IPS-18c (cell line): ENCODE measurements around the gene CHST11.
A peak's percentile ranks its signal among the peaks of the same experiment; 100 is the strongest.

Experiments used
- H3K4me3 ChIP-seq: 2 replicates; pipeline ENCODE4 v1.7.0; 2013; ENCODE audit warnings: low read depth, mild to moderate bottlenecking, low read length, moderate library complexity; ENCODE audit not compliant: insufficient read depth
- H3K9me3 ChIP-seq: one replicate; pipeline ENCODE4 v1.6.1; 2013; ENCODE audit warnings: mild to moderate bottlenecking, low read length, moderate library complexity; ENCODE audit not compliant: control insufficient read depth, insufficient read depth

Gene CHST11

DNA sequence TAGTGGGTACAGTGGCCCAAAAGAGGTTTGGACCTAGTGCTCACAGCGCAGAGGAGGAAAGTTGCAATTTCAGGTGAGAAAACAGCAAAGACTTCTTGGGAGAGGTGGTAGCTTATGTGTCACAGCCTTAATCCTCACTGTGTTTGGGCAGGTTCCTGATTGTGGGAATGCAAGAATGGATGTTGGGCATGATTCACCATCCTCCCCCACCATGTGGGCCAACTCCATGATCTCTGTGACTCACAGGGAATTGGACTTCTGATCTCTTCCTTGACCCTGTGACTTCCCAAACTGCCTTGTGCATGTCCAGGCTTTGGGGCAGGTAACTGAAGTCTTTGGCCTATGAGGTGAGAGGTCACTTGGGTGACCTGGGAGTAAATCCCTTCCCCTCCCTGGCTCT lies 1.8 kb upstream of the CHST11 start:
- Histone ChIP-seq H3K9me3 (no peaks in the 10 kb centered on the region), H3K4me3 (no peak overlapping the region)

- Histone ChIP-seq H3K4me3 (peak overlapping the region; percentile 93; the same call in 1 of the 2 replicates), H3K9me3 (no peaks in the 10 kb centered on the region)
Measured at GRCh38 chr12:104455578-104456416, 951 bp upstream of the CHST11 start.

- Histone ChIP-seq H3K9me3 (no peaks in the 10 kb centered on the region), H3K4me3 (peak overlapping the region; percentile 93)
Measured at GRCh38 chr12:104456950-104457745, 400 bp downstream of the CHST11 start.

DNA sequence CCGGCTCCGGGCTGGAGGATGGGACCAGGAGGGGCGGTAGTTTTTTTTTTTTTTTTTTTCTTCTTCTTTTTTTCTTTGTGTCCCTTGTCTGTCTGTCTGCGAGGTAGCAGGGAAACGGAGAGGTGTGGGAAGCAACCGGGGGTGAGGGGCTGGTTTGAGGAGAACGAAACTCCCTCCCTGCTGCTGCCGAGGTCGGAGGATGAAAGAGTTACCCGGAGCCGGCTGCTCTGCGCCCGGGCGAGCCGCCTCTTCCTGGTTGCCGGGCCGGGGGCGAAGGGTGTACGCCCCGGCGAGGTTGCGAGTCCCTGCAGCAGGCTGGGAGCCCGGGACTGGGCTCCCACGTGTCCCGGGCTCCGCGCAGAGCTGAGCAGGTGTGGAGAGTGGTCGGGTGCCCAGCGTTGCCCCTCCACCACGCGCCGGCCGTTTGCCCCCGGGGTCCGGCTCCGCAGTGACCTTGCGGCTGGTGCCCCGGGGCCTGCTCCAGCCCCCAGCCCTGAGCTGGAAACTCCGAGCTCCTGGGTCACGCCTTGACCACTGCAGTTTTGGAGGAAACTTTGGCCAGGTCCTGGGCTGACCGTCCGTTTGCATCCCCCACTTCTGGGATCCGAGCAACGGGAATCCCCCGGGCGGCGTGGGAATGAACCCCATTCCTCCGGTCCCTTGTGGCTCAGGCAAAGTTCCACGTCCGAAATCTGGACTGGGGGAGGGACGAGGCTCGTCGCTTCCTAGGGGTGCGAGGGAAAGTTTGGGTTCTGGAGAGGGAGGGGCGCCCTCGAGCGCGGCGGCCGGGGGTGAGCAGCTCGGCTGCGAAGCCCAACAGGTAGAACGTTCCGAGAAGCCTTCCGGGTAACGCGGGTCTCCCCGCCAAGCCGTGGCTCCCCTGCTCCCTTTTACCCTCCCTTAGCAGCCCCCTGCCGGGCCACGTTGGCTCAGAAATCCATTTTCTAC lies 1.3 kb downstream of the CHST11 start:
- H3K9me3 ChIP-seq: no peaks in the 10 kb centered on the region
- peak overlapping the region; percentile 93 for H3K4me3 ChIP-seq

DNA sequence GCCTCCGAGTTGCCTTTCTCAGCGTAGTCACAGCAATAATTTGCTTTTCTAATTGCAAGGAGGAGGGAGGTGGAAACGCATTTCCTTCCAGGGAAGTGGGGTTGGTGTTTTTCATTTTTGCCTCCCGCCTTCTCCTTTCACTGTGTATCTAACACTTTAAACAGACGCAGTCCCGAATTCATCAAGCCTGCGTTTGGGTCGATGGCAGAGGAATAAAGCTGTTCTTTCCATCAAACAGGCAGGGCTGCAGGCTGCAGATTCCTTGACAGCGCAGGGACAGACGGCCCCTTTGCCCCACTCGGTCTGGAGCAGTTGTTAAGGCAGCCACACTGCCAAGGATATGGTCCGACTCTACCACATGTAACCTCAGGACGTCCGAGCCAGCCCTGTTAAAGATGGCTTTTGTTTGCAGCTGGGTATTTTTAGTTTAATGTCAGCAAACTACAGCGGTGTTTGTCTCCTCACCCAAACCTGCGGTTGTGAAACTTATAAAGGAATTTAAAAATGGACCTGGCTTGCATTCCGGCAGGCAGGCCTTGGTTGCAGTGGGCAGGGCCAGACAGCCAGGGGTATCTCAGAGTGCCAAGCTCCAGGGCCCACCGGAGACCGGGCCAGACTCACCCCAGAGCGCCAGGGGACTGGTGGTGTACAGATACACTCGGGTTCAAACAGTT lies 2.1 kb downstream of the CHST11 start:
- Histone ChIP-seq H3K4me3 (peak overlapping the region; percentile 93), H3K9me3 (no peaks in the 10 kb centered on the region)

DNA sequence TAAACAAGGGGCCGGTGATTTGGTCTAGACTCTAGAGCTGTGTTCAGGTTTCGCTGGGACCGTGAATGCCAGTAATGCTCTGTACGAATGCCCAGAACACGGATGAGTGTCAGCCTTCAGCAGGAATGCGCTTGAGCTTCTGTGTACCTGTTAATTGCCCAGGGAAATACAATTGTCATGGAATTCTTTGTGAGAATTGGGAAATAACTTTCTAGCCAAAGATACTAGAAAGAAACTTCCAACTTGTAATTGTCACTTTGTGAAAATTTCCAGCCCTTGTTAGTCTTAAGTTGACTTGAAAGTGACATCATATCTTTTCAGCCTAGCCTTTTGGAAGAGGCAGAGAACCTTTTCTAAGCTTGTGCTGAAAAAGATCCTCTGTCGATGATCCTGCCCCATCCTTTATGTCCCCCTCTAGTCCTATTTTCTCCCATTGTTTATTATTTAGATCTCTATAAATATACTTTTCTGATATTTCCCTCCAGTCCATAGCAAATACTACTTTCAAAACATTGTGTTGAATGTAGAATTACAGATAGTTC lies 2.7 kb downstream of the CHST11 start:
- Histone ChIP-seq H3K9me3 (no peaks in the 10 kb centered on the region), H3K4me3 (peak overlapping the region; percentile 93)

DNA sequence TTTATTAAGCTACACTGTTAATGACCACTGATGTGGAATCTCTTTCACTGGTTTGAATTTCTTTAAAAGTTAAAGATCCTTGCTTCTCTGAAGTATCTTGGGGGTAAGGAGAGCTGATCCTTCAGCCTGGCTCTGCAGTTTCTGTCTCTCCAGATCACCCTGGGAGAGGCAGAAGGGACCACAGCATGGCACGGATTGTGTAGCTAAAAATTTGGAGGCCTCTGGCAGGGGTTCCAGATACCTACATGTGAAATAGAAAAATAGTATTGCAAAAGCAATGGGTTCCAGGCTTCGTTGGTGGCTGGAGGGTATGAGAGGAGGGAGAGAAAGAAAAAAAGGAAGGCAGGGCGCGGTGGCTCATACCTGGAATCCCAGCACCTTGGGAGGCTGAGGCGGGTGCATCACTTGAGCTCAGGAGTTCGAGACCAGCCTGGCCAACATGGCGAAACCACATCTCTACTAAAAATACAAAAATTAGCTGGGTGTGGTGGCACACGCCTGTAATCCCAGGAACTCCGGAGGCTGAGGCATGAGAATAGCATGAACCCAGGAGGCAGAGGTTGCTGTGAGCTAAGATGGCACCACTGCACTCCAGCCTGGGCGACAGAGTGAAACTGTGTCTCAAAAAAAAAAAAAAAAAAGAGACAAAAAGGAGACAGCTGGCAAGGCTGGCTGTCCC lies 3.4 kb downstream of the CHST11 start:
- H3K4me3 ChIP-seq: no peak overlapping the region
- H3K9me3 ChIP-seq: no peaks in the 10 kb centered on the region

GRCh38 chr12:104460973-104461698 lies 4.4 kb downstream of the CHST11 start:
- Histone ChIP-seq H3K9me3 (no peaks in the 10 kb centered on the region), H3K4me3 (no peak overlapping the region)

DNA sequence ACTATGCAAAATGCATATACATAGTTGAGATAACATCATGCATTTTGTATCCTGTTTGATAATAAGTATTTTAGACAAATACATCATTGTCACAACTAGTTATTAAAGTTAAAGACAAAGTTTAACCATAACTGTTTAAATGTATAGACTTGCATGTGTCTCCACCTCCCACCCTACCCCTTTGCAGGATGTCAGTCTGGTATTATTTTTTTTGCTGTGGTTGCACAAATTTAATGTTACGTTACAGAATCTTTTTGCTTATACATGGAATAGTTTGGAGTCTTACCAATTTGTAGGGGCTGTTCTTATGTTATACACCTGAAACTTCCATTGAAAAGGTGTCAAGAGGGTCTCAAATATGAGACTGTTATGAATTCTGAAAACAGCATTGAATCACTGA lies 5.6 kb downstream of the CHST11 start:
- Histone ChIP-seq H3K4me3 (no peak overlapping the region), H3K9me3 (no peaks in the 10 kb centered on the region)

GRCh38 chr12:104462931-104463339 lies 6.2 kb downstream of the CHST11 start:
- H3K9me3 ChIP-seq: no peaks in the 10 kb centered on the region
- H3K4me3 ChIP-seq: no peak overlapping the region

DNA sequence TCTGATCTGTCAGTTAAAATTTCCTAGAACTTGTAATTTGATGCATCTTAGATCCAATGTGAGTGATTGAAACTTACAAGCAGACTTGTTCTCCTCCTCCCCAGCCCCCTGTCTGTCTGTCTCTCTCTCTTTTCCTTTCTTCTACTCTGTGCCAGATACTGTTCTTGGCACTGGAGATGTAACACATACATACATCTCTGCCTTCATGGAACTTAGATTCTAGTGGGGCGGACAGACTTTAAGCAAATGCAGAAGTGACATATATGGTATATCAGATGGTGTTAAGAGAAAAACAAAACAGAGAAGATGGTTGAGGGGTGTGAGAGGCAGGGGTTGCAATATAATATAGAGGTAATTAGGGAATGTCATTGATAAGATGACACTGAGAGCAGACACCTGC lies 6.6 kb downstream of the CHST11 start:
- no peak overlapping the region for H3K4me3 ChIP-seq

DNA sequence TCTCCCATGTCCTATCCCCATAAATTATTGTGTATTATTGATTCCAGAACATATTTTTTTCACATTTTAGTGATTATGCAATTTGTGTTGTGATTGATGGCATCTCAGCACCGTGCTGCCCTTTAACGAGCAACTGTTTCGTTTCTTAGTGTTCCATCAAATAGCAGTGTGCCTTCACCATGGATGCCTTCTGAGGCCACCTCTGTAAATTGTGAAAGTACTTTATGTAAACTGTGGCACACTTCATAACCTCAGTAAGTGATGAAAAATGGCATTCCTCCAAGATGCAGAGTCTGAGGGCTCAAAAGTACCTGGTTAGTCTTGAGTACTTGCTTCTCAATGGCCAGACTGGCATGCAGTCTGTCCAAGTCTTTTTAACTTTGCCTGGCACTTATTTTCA lies 8.2 kb downstream of the CHST11 start:
- no peak overlapping the region for H3K4me3 ChIP-seq
- no peaks in the 10 kb centered on the region for H3K9me3 ChIP-seq

More for the DNA sequence above, 6.6 kb downstream of the CHST11 start:
- H3K9me3 ChIP-seq: no peaks in the 10 kb centered on the region

DNA sequence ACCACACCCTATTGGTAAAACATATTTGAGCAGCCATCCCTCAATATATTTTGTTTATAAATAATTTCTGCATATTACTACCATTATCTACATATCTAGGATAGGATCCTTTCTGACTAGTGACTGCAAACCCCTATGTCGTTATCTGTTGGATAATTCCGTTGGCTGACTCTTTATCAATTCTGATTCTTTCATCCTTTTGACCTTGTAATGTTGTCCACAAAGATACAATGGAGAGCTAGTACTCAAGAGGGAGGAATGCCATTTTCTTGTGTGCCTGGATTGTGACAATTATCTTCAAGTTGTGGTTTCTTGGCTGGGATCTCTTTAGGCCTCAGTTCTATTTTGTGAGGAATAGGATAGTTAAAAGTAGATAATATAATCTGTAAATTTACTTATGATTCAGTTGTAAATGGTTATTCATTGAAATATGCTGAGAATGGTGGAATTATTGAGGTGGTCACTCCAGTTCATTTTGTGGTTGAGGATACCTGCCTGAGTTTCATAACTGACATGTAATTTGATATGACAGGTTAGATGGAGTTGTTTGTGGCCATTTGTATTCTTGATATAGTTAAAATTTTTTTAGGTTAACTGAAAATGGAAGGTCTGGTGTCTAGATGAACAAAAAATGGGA lies 10.1 kb downstream of the CHST11 start:
- Histone ChIP-seq H3K4me3 (no peak overlapping the region), H3K9me3 (no peaks in the 10 kb centered on the region)

DNA sequence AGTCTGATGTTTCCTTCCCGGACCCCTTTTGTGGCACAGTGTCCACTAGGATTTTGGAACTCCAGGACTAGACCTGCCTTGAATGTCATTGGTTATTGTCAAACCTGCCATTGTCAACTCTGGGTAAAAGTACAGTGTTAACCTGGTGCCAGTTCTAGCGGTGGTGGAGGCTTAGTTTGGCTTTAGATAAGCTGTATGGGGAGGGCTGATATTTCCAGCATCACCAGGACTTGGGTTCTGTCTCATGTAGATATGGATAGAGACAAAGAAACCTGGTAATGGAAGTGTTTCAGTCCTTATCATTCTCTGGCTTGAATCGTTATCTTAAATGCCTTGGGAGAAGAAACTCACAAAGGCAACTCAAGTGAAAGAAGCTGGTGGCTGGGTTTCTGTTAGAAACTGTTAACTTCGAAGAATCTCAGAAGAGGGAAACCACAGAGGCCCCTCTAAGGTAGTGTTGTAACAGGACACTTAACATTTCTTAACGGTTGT lies 10.6 kb downstream of the CHST11 start:
- no peaks in the 10 kb centered on the region for H3K9me3 ChIP-seq
- no peak overlapping the region for H3K4me3 ChIP-seq

- no peak overlapping the region for H3K4me3 ChIP-seq
- H3K9me3 ChIP-seq: no peaks in the 10 kb centered on the region
Measured at GRCh38 chr12:104468371-104468770, 11.6 kb downstream of the CHST11 start.
